GM23338 (cell line): ENCODE results near the gene PDK3. TPM values are rescaled to one million over a fixed set of nuclear protein-coding genes. Genes with fewer than 3 reads are reported as not detected.

Experiments used
- ATAC-seq: fragments of 200-7000 bp; cut with Tn5 transposase; 3 replicates; pipeline ENCODE4 v1.9.1; 2020
- DNase-seq: peaks from one replicate; pipeline ENCODE4 v3.0.0-alpha.2; 2015; ENCODE audit warnings: low spot score
- H2AFZ ChIP-seq: fragments of 200-600 bp; sonication (generic); 2 replicates; pipeline ENCODE4 v1.8.0; 2016; ENCODE audit warnings: antibody characterized with exemption, mild to moderate bottlenecking, moderate library complexity
- H3F3A ChIP-seq: fragments of 200-600 bp; sonication (generic); replicated peaks from 2 replicates; pipeline ENCODE4 v1.8.0; 2017; ENCODE audit warnings: antibody characterized with exemption, mixed run types, low read depth
- H3K27ac ChIP-seq: fragments of 200-600 bp; sonication (generic); 2 replicates; pipeline ENCODE4 v1.6.1; 2016; ENCODE audit warnings: low read depth
- H3K27me3 ChIP-seq: fragments of 200-600 bp; sonication (generic); 2 replicates; pipeline ENCODE4 v1.8.0; 2016; ENCODE audit warnings: mild to moderate bottlenecking, mixed run types, moderate library complexity; ENCODE audit not compliant: insufficient read depth
- H3K36me3 ChIP-seq: fragments of 200-600 bp; sonication (generic); 2 replicates; pipeline ENCODE4 v1.8.0; 2016; ENCODE audit warnings: mild to moderate bottlenecking; ENCODE audit not compliant: insufficient read depth
- H3K4me1 ChIP-seq: fragments of 200-600 bp; sonication (generic); 2 replicates; pipeline ENCODE4 v1.8.0; 2016; ENCODE audit warnings: mild to moderate bottlenecking, moderate library complexity; ENCODE audit not compliant: insufficient read depth
- H3K4me2 ChIP-seq: fragments of 200-600 bp; sonication (generic); 2 replicates; pipeline ENCODE4 v1.7.1; 2017; ENCODE audit warnings: mixed run types
- H3K4me3 ChIP-seq: fragments of 200-600 bp; sonication (generic); 2 replicates; pipeline ENCODE4 v1.6.1; 2016; ENCODE audit warnings: mixed run types
- H3K79me2 ChIP-seq: fragments of 200-600 bp; sonication (generic); replicated peaks from 2 replicates; pipeline ENCODE4 v1.8.0; 2017; ENCODE audit warnings: mild to moderate bottlenecking; ENCODE audit not compliant: insufficient read depth
- H3K9me2 ChIP-seq: fragments of 200-600 bp; sonication (generic); 2 replicates; pipeline ENCODE4 v1.8.0; 2017; ENCODE audit not compliant: insufficient read depth
- H4K20me1 ChIP-seq: fragments of 200-600 bp; sonication (generic); replicated peaks from 2 replicates; pipeline ENCODE4 v1.8.0; 2017; ENCODE audit warnings: mild to moderate bottlenecking; ENCODE audit not compliant: insufficient read depth
- H3K27ac Mint-ChIP-seq: 2 replicates; pipeline ENCODE4 v1.8.0; 2020; ENCODE audit warnings: inconsistent platforms, mild to moderate bottlenecking, moderate library complexity, mixed read lengths
- H3K27me3 Mint-ChIP-seq: 3 replicates; pipeline ENCODE4 v1.8.0; 2022; ENCODE audit warnings: low read depth, mild to moderate bottlenecking, moderate library complexity, mixed read lengths, inconsistent platforms; ENCODE audit not compliant: insufficient read depth, poor library complexity
- H3K36me3 Mint-ChIP-seq: 3 replicates; pipeline ENCODE4 v1.8.0; 2021; ENCODE audit warnings: low read depth, mild to moderate bottlenecking, inconsistent platforms, moderate library complexity, mixed read lengths
- H3K4me1 Mint-ChIP-seq: 3 replicates; pipeline ENCODE4 v1.8.0; 2020; ENCODE audit warnings: mild to moderate bottlenecking, inconsistent platforms, mixed read lengths
- H3K4me3 Mint-ChIP-seq: 3 replicates; pipeline ENCODE4 v1.8.0; 2021; ENCODE audit warnings: moderate library complexity, mild to moderate bottlenecking, inconsistent platforms, mixed read lengths
- H3K9me3 Mint-ChIP-seq: 3 replicates; pipeline ENCODE4 v1.8.0; 2020; ENCODE audit warnings: moderate library complexity, mild to moderate bottlenecking, inconsistent platforms, mixed read lengths
- CREB1 ChIP-seq: fragments of 250-450 bp; sonication (Bioruptor Pico); IDR thresholded peaks from 2 replicates; pipeline ENCODE4 v1.5.0; 2020; ENCODE audit warnings: low read depth, mild to moderate bottlenecking, moderate library complexity
- ETS1 ChIP-seq: IDR thresholded peaks from 2 replicates; pipeline ENCODE4 v1.6.1; 2016; ENCODE audit warnings: antibody characterized with exemption
- JUNB ChIP-seq: IDR thresholded peaks from one replicate; pipeline ENCODE4 v1.6.1; 2016; ENCODE audit warnings: antibody characterized with exemption; ENCODE audit not compliant: unreplicated experiment
- NANOG ChIP-seq: IDR thresholded peaks from 2 replicates; pipeline ENCODE4 v1.6.1; 2016; ENCODE audit warnings: antibody characterized with exemption, borderline replicate concordance
- REST ChIP-seq: IDR thresholded peaks from one replicate; pipeline ENCODE4 v1.6.1; 2018; ENCODE audit warnings: antibody characterized with exemption; ENCODE audit not compliant: unreplicated experiment
- STAT1 ChIP-seq: IDR thresholded peaks from one replicate; pipeline ENCODE4 v1.6.1; 2016; ENCODE audit warnings: antibody characterized with exemption; ENCODE audit not compliant: unreplicated experiment
- ZNF114 ChIP-seq: fragments of 250-450 bp; sonication (Bioruptor Pico); IDR thresholded peaks from 2 replicates; pipeline ENCODE4 v1.5.0; 2020; ENCODE audit warnings: mild to moderate bottlenecking, moderate library complexity
- ZNF331 ChIP-seq: fragments of 250-450 bp; sonication (Bioruptor Pico); IDR thresholded peaks from 2 replicates; pipeline ENCODE4 v1.5.0; 2020; ENCODE audit warnings: low read depth, mild to moderate bottlenecking, moderate library complexity
- polyA plus RNA-seq: library from polyadenylated mRNA; unstranded; fragments of >200 nt; fragmentation: Nextera tagmentation; extraction: Ambion mirVana; gene quantifications from 2 replicates; pipeline ENCODE4 v1.2.1, GENCODE V29; 2016
- total RNA-seq: library from RNA; depleted of rRNA; stranded (reverse); fragments of >200 nt; shearing (Covaris generic); gene quantifications from 2 replicates; pipeline ENCODE4 v1.2.3, GENCODE V29; 2014

PDK3 gene
- total and polyA plus RNA-seq, 2 experiments from 2014 or later = 35.7 to 51.2 TPM

GRCh38 chrX:24567169-24567568 is 102.1 kb downstream of the PDK3 start:
- no peaks in the 10 kb centered on the region for H3K4me1 Mint-ChIP-seq
- Histone ChIP-seq H3K4me1 (no peaks in the 10 kb centered on the region), H3K27ac (0 out of 2 replicates have a peak overlapping the region, but pooled peaks have one; percentile 6), H3K4me2 (no peak overlapping the region), H3K79me2 (no peaks in the 10 kb centered on the region), H3K4me3 (no peak overlapping the region), H3K9me2 (no peaks in the 10 kb centered on the region), H3K36me3 (no peaks in the 10 kb centered on the region), H3F3A (no peaks in the 10 kb centered on the region), H3K27me3 (no peaks in the 10 kb centered on the region), H4K20me1 (no peaks in the 10 kb centered on the region), H2AFZ (no peak overlapping the region)
- no peak overlapping the region for H3K4me3 Mint-ChIP-seq
- no peaks in the 10 kb centered on the region for H3K27me3 Mint-ChIP-seq
- DNase-seq = no peak
- no peak for TF ChIP-seq REST
- TF ChIP-seq NANOG = no peak
- peaks cover 19% of the 10 kb centered on the region; the same call in 2 of the 3 replicates for H3K36me3 Mint-ChIP-seq
- ATAC-seq = no peak
- H3K9me3 Mint-ChIP-seq = no peaks in the 10 kb centered on the region
- H3K27ac Mint-ChIP-seq = no peak overlapping the region

- no peak overlapping the region for H2AFZ ChIP-seq
- no peak for ATAC-seq
- H3K4me3 ChIP-seq = no peak overlapping the region
- no peak for DNase-seq
- no peaks in the 10 kb centered on the region for H3K27me3 Mint-ChIP-seq
- no peaks in the 10 kb centered on the region for H3K9me2 ChIP-seq
- no peak overlapping the region for H3K27ac Mint-ChIP-seq
- no peak overlapping the region for H3K27ac ChIP-seq
- no peaks in the 10 kb centered on the region for H3K4me1 Mint-ChIP-seq
- no peaks in the 10 kb centered on the region for H3K9me3 Mint-ChIP-seq
- no peak overlapping the region for H3K4me2 ChIP-seq
- no peaks in the 10 kb centered on the region for H3K4me1 ChIP-seq
- no peaks in the 10 kb centered on the region for H4K20me1 ChIP-seq
- H3K79me2 ChIP-seq = no peaks in the 10 kb centered on the region
- H3K4me3 Mint-ChIP-seq = no peak overlapping the region
- no peaks in the 10 kb centered on the region for H3K36me3 ChIP-seq
- H3K27me3 ChIP-seq = no peaks in the 10 kb centered on the region
- no peaks in the 10 kb centered on the region for H3F3A ChIP-seq
- H3K36me3 Mint-ChIP-seq = peaks cover 29% of the 10 kb centered on the region
- TF ChIP-seq ZNF114 (CRISPR knock-in tag) (no peak), REST (no peak), ETS1 (no peak), STAT1 (no peak), JUNB (no peak), CREB1 (CRISPR knock-in tag) (no peak), ZNF331 (CRISPR knock-in tag) (no peak)
Observed at GRCh38 chrX:24574743-24575142, 109.7 kb downstream of the PDK3 start.
